ENCODE measurements around the gene ST6GALNAC3. TPM values are rescaled to one million over a fixed set of nuclear protein-coding genes. Genes with fewer than 3 reads are reported as not detected.

The ST6GALNAC3 gene
- total RNA-seq, 1 donor from 2014 or later: 0.26 TPM

- DNase-seq (ENCODE audit: low read depth) (no peak), FAIRE-seq (no peak)
- no peaks in the 10 kb centered on the region for H3K36me3 ChIP-seq (ENCODE audit: control insufficient read depth, insufficient read depth, low read length)
- TF ChIP-seq, protein P1, sequence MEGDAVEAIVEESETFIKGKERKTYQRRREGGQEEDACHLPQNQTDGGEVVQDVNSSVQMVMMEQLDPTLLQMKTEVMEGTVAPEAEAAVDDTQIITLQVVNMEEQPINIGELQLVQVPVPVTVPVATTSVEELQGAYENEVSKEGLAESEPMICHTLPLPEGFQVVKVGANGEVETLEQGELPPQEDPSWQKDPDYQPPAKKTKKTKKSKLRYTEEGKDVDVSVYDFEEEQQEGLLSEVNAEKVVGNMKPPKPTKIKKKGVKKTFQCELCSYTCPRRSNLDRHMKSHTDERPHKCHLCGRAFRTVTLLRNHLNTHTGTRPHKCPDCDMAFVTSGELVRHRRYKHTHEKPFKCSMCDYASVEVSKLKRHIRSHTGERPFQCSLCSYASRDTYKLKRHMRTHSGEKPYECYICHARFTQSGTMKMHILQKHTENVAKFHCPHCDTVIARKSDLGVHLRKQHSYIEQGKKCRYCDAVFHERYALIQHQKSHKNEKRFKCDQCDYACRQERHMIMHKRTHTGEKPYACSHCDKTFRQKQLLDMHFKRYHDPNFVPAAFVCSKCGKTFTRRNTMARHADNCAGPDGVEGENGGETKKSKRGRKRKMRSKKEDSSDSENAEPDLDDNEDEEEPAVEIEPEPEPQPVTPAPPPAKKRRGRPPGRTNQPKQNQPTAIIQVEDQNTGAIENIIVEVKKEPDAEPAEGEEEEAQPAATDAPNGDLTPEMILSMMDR (IDR thresholded peaks at IDR 0.05; ENCODE audit: insufficient read depth, low read length, severe bottlenecking): no peak
- no peak overlapping the region for H3K4me3 ChIP-seq (ENCODE audit: low read depth, low read length)
- H3K27me3 ChIP-seq (ENCODE audit: control insufficient read depth, insufficient read depth, low read length): no peaks in the 10 kb centered on the region
Measured at GRCh38 chr1:76480827-76481226, 406.3 kb downstream of the ST6GALNAC3 start.

GRCh38 chr1:76481672-76482071 is 407.1 kb downstream of the ST6GALNAC3 start:
- DNase-seq (ENCODE audit: low read depth): no peak
- no peak overlapping the region for H3K4me3 ChIP-seq (ENCODE audit: low read depth, low read length)
- no peaks in the 10 kb centered on the region for H3K27me3 ChIP-seq (ENCODE audit: control insufficient read depth, insufficient read depth, low read length)
- TF ChIP-seq, protein P1 (IDR thresholded peaks at IDR 0.05; ENCODE audit: insufficient read depth, low read length, severe bottlenecking): no peak
- H3K36me3 ChIP-seq (ENCODE audit: control insufficient read depth, insufficient read depth, low read length): no peaks in the 10 kb centered on the region
- FAIRE-seq: no peak

- no peak overlapping the region for H3K4me3 ChIP-seq (ENCODE audit: low read depth, low read length)
- FAIRE-seq (no peak), DNase-seq (ENCODE audit: low read depth) (no peak)
- TF ChIP-seq, protein P1 (IDR thresholded peaks at IDR 0.05; ENCODE audit: insufficient read depth, low read length, severe bottlenecking): no peak
- no peaks in the 10 kb centered on the region for H3K36me3 ChIP-seq (ENCODE audit: control insufficient read depth, insufficient read depth, low read length)
- no peaks in the 10 kb centered on the region for H3K27me3 ChIP-seq (ENCODE audit: control insufficient read depth, insufficient read depth, low read length)
Measured at GRCh38 chr1:76482272-76482671, 407.7 kb downstream of the ST6GALNAC3 start.

DNA sequence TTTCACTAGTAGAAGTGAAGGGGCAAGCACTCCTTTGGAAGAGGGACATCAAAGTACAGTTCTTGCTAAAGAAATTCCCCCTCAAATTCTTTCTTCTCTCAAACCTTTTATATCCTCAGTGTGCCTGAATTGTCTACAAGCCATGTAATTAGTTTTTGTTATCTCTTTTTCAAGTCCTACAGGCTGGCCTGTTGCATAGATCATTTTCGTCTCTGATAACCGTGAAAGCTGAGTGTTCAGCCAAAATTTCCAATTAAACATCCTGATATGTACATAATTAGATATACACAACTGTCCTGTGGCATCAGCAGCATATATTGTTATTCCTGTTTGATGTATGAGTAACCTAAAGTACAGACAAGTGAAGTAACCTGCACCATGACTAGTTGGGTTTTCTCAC is 417.2 kb downstream of the ST6GALNAC3 start:
- FAIRE-seq: no peak
- H3K36me3 ChIP-seq (ENCODE audit: control insufficient read depth, insufficient read depth, low read length): no peaks in the 10 kb centered on the region
- TF ChIP-seq, protein P1 (IDR thresholded peaks at IDR 0.05; ENCODE audit: insufficient read depth, low read length, severe bottlenecking): no peak
- DNase-seq (ENCODE audit: low read depth): no peak
- H3K27me3 ChIP-seq (ENCODE audit: control insufficient read depth, insufficient read depth, low read length): no peaks in the 10 kb centered on the region
- no peak overlapping the region for H3K4me3 ChIP-seq (ENCODE audit: low read depth, low read length)

DNA sequence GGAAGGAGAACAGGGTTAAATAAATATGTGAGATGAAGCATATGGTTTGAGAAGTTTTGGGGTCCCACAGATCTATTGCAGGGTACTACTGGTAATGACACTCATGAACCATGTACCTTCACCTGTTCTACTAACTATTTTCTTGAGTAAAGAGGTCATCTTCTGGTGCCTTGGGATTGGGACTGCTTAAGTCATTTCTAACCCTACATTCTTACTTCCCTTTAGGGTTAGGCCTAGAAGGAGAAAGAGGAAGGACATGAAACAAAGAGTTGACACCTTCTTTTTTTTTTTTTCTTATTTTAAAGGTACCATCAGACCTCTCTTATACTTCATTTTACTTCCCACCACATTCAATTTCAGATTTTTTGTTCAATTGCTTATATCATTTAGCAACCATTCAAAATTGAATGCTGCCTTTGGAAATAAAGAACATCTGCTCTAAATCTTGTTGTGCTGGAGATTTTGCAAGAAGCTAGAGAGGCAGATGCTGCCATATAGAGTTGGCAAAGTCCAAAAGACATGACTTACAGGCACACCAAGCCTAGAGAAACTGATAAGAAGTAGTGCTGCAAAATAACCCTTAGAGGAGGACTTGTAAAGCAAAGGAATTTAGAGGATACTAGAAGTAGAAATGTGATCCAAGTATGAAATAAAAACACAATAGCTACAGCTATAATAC is 418.3 kb downstream of the ST6GALNAC3 start:
- Histone ChIP-seq H3K36me3 (ENCODE audit: control insufficient read depth, insufficient read depth, low read length) (no peaks in the 10 kb centered on the region), H3K4me3 (ENCODE audit: low read depth, low read length) (no peak overlapping the region), H3K27me3 (ENCODE audit: control insufficient read depth, insufficient read depth, low read length) (no peaks in the 10 kb centered on the region)
- no peak for DNase-seq (ENCODE audit: low read depth)
- TF ChIP-seq, protein P1 (IDR thresholded peaks at IDR 0.05; ENCODE audit: insufficient read depth, low read length, severe bottlenecking): no peak
- no peak for FAIRE-seq

GRCh38 chr1:76494807-76495206 is 420.3 kb downstream of the ST6GALNAC3 start:
- FAIRE-seq: no peak
- Histone ChIP-seq H3K27me3 (ENCODE audit: control insufficient read depth, insufficient read depth, low read length) (no peaks in the 10 kb centered on the region), H3K4me3 (ENCODE audit: low read depth, low read length) (no peak overlapping the region), H3K36me3 (ENCODE audit: control insufficient read depth, insufficient read depth, low read length) (no peaks in the 10 kb centered on the region)
- TF ChIP-seq, protein P1 (IDR thresholded peaks at IDR 0.05; ENCODE audit: insufficient read depth, low read length, severe bottlenecking): no peak
- DNase-seq (ENCODE audit: low read depth): no peak

Data from bronchial epithelial cell (primary cell).